ENCODE results near the gene CASZ1. TPM values are rescaled to one million over a fixed set of nuclear protein-coding genes. Genes with fewer than 3 reads are reported as not detected.

Gene CASZ1
- total RNA-seq, 1 experiment from 2014 or later = 3.9 TPM

- Mint-ChIP-seq H3K4me1 (peaks cover 14 to 30% of the 10 kb centered on the region in 2 experiments), H3K4me3 (no peak overlapping the region), H3K27ac (peak overlapping the region in 1 of 3 experiments; percentile 81; a peak in 1 of 7 replicates), H3K9me3 (no peaks in the 10 kb centered on the region; a peak in 1 of 5 replicates), H3K36me3 (ENCODE audit: insufficient read depth in 1 of 3, low read depth in 3 of 3) (no peaks in the 10 kb centered on the region), H3K27me3 (ENCODE audit: low read depth) (peaks cover 16% of the 10 kb centered on the region)
- Histone ChIP-seq H2BK12ac (ENCODE audit: insufficient read length, low read depth, low read length) (no peak overlapping the region), H3K4me1 (ENCODE audit: insufficient read depth, low read length) (no peaks in the 10 kb centered on the region), H3T11ph (ENCODE audit: low read length) (no peak overlapping the region), H3K23ac (ENCODE audit: insufficient read length, low read depth, low read length) (no peak overlapping the region), H3K27ac (ENCODE audit: insufficient read length, low read depth, low read length) (no peak overlapping the region), H3K27me3 (ENCODE audit: insufficient read depth, low read length) (no peaks in the 10 kb centered on the region), H3K9ac (ENCODE audit: extremely low read depth, insufficient read length, low read length) (no peak overlapping the region), H3K79me2 (ENCODE audit: insufficient read depth, low read length) (no peaks in the 10 kb centered on the region), H3K23me2 (ENCODE audit: insufficient read length, low read depth, low read length, poor library complexity, severe bottlenecking) (peaks cover 2% of the 10 kb centered on the region), H3K4me2 (ENCODE audit: insufficient read depth, insufficient read length, low read length) (no peak overlapping the region), H3K79me1 (ENCODE audit: insufficient read depth, low read depth, low read length, poor library complexity, severe bottlenecking) (no peaks in the 10 kb centered on the region), H3K56ac (ENCODE audit: insufficient read length, low read depth, low read length) (no peak overlapping the region), H2AK5ac (ENCODE audit: insufficient read length, low read length) (no peak overlapping the region), H2AFZ (ENCODE audit: low read length) (no peak overlapping the region), H2BK5ac (ENCODE audit: insufficient read length, low read length) (no peak overlapping the region), H4K20me1 (ENCODE audit: control insufficient read depth, insufficient read depth, insufficient read length) (no peaks in the 10 kb centered on the region), H2BK20ac (ENCODE audit: low read depth, low read length, poor library complexity, severe bottlenecking) (no peak overlapping the region), H2BK120ac (ENCODE audit: low read depth, low read length, poor library complexity, severe bottlenecking) (no peak overlapping the region), H4K91ac (ENCODE audit: insufficient read length, low read depth, low read length) (no peak overlapping the region), H3K4ac (ENCODE audit: low read depth, low read length) (no peak overlapping the region), H2BK15ac (ENCODE audit: low read depth, low read length) (no peak overlapping the region), H4K8ac (replicated peaks; ENCODE audit: insufficient read length, low read depth, low read length) (no peak overlapping the region), H3K14ac (ENCODE audit: insufficient read depth, low read length) (no peak overlapping the region), H3K9me3 (ENCODE audit: control insufficient read depth, low read depth, low read length) (no peaks in the 10 kb centered on the region), H4K5ac (ENCODE audit: insufficient read length, low read depth, low read length) (no peak overlapping the region), H3K18ac (ENCODE audit: insufficient read length, low read depth, low read length) (no peak overlapping the region)
- no peak for DNase-seq
- no CpG with 5 or more reads among the region's 17 CpGs for WGBS (ENCODE audit: extremely low coverage, insufficient read length, low lambda C conversion rate)
- TF ChIP-seq, protein P1, sequence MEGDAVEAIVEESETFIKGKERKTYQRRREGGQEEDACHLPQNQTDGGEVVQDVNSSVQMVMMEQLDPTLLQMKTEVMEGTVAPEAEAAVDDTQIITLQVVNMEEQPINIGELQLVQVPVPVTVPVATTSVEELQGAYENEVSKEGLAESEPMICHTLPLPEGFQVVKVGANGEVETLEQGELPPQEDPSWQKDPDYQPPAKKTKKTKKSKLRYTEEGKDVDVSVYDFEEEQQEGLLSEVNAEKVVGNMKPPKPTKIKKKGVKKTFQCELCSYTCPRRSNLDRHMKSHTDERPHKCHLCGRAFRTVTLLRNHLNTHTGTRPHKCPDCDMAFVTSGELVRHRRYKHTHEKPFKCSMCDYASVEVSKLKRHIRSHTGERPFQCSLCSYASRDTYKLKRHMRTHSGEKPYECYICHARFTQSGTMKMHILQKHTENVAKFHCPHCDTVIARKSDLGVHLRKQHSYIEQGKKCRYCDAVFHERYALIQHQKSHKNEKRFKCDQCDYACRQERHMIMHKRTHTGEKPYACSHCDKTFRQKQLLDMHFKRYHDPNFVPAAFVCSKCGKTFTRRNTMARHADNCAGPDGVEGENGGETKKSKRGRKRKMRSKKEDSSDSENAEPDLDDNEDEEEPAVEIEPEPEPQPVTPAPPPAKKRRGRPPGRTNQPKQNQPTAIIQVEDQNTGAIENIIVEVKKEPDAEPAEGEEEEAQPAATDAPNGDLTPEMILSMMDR (conservative IDR thresholded peaks at IDR 0.05) = peak; percentile 38; the same call in 2 of the 3 replicates
Observed at GRCh38 chr1:10690484-10690883, 106.0 kb downstream of the CASZ1 start.

Data from H9 (cell line).